GM18861 (cell line): ENCODE measurements around the gene ARRB1.

ENCODE experiments used
- ATAC-seq: cut with Tn5 transposase; IDR thresholded peaks from one replicate; pipeline ENCODE4 v1.9.1; 2021; ENCODE audit not compliant: unreplicated experiment

Gene ARRB1

GRCh38 chr11:75262961-75263852, 88.3 kb downstream of the ARRB1 start:
- ATAC-seq, result no peak

GRCh38 chr11:75262436-75262835, 89.0 kb downstream of the ARRB1 start:
- no peak for ATAC-seq

GRCh38 chr11:75261902-75262361, 89.5 kb downstream of the ARRB1 start:
- ATAC-seq, result no peak

GRCh38 chr11:75260396-75261170, 90.9 kb downstream of the ARRB1 start:
- no peak for ATAC-seq

GRCh38 chr11:75254326-75254725, 97.1 kb downstream of the ARRB1 start:
- no peak for ATAC-seq

- ATAC-seq, result no peak
These were observed 101.8 kb downstream of the ARRB1 start for GRCh38 chr11:75249704-75250103.

GRCh38 chr11:75248924-75249256, 102.6 kb downstream of the ARRB1 start:
- ATAC-seq, result no peak

GRCh38 chr11:75246671-75247350, 104.7 kb downstream of the ARRB1 start:
- no peak for ATAC-seq

GRCh38 chr11:75246006-75246670, 105.3 kb downstream of the ARRB1 start:
- ATAC-seq, result no peak

- no peak for ATAC-seq
These were observed 106.0 kb downstream of the ARRB1 start for GRCh38 chr11:75245356-75246005.

GRCh38 chr11:75244052-75244814, 107.2 kb downstream of the ARRB1 start:
- ATAC-seq, result no peak

- ATAC-seq, result no peak
These were observed 108.5 kb downstream of the ARRB1 start for GRCh38 chr11:75242722-75243600.

- ATAC-seq, result no peak
These were observed 109.4 kb downstream of the ARRB1 start for GRCh38 chr11:75241906-75242644.

- ATAC-seq, result peak; percentile 91
These were observed 110.2 kb downstream of the ARRB1 start for GRCh38 chr11:75241036-75241905.

GRCh38 chr11:75240311-75241035, 111.0 kb downstream of the ARRB1 start, which contains the start of gene TPBGL:
Gene TPBGL, plus strand, starts transcription at chr11:75240774. Its CDS starts 276 bp downstream, at chr11:75241050.
- ATAC-seq, result no peak

- ATAC-seq, result no peak
These were observed 111.8 kb downstream of the ARRB1 start for GRCh38 chr11:75239531-75240290.
